Measurements from ENCODE around the gene EOLA2. TPM values are rescaled to one million over a fixed set of nuclear protein-coding genes. Genes with fewer than 3 reads are reported as not detected.

The EOLA2 gene
- polyA plus RNA-seq, 1 donor from 2014 or later, result 21.7 TPM

GRCh38 chrX:149984411-149984810 lies 46.1 kb upstream of the EOLA2 start:
- Histone ChIP-seq H2AFZ (ENCODE audit: low read depth, low read length) (no peak overlapping the region), H3K4me3 (ENCODE audit: low read length) (no peak overlapping the region), H3K9ac (ENCODE audit: low read length) (no peak overlapping the region), H3K36me3 (ENCODE audit: insufficient read depth, low read length) (no peaks in the 10 kb centered on the region), H3K4me2 (ENCODE audit: low read length) (no peak overlapping the region), H3K9me2 (ENCODE audit: insufficient read depth, low read length) (no peaks in the 10 kb centered on the region), H3F3A (ENCODE audit: insufficient read depth, low read length, poor library complexity, severe bottlenecking) (no peaks in the 10 kb centered on the region), H3K9me3 (ENCODE audit: low read length) (no peaks in the 10 kb centered on the region), H3K79me2 (replicated peaks; ENCODE audit: insufficient read depth, low read length) (no peaks in the 10 kb centered on the region), H3K27ac (ENCODE audit: low read length) (no peak overlapping the region), H4K20me1 (ENCODE audit: insufficient read depth) (no peaks in the 10 kb centered on the region), H3K27me3 (ENCODE audit: insufficient read depth, low read depth, low read length) (no peaks in the 10 kb centered on the region)
- TF ChIP-seq EZH2 (IDR thresholded peaks at IDR 0.05; ENCODE audit: borderline replicate concordance, insufficient read depth, low read length, poor library complexity, severe bottlenecking), result no peak
- no peak for TF ChIP-seq CTCF (IDR thresholded peaks at IDR 0.05; ENCODE audit: poor library complexity, severe bottlenecking)
- TF ChIP-seq RAD21 (conservative IDR thresholded peaks at IDR 0.05), result no peak
- TF ChIP-seq EP300 (conservative IDR thresholded peaks at IDR 0.05; ENCODE audit: poor library complexity, severe bottlenecking), result no peak
- no peak for TF ChIP-seq MXI1 (conservative IDR thresholded peaks at IDR 0.05; ENCODE audit: poor library complexity, severe bottlenecking)
- TF ChIP-seq POLR2AphosphoS5 (IDR thresholded peaks at IDR 0.05), result no peak
- no peak for TF ChIP-seq REST (IDR thresholded peaks at IDR 0.05; ENCODE audit: borderline replicate concordance)
- TF ChIP-seq SMC3 (conservative IDR thresholded peaks at IDR 0.05; ENCODE audit: poor library complexity), result no peak
- TF ChIP-seq TAF1 (IDR thresholded peaks at IDR 0.05; ENCODE audit: low read depth), result no peak

- no peaks in the 10 kb centered on the region for H3F3A ChIP-seq (ENCODE audit: insufficient read depth, low read length, poor library complexity, severe bottlenecking)
- no peak overlapping the region for H3K9ac ChIP-seq (ENCODE audit: low read length)
- no peaks in the 10 kb centered on the region for H4K20me1 ChIP-seq (ENCODE audit: insufficient read depth)
- no peak overlapping the region for H3K4me3 ChIP-seq (ENCODE audit: low read length)
- no peaks in the 10 kb centered on the region for H3K36me3 ChIP-seq (ENCODE audit: insufficient read depth, low read length)
- no peaks in the 10 kb centered on the region for H3K9me3 ChIP-seq (ENCODE audit: low read length)
- no peaks in the 10 kb centered on the region for H3K79me2 ChIP-seq (replicated peaks; ENCODE audit: insufficient read depth, low read length)
- no peaks in the 10 kb centered on the region for H3K9me2 ChIP-seq (ENCODE audit: insufficient read depth, low read length)
- TF ChIP-seq EP300 (conservative IDR thresholded peaks at IDR 0.05; ENCODE audit: poor library complexity, severe bottlenecking) (no peak), MXI1 (conservative IDR thresholded peaks at IDR 0.05; ENCODE audit: poor library complexity, severe bottlenecking) (no peak), EZH2 (IDR thresholded peaks at IDR 0.05; ENCODE audit: borderline replicate concordance, insufficient read depth, low read length, poor library complexity, severe bottlenecking) (no peak), REST (IDR thresholded peaks at IDR 0.05; ENCODE audit: borderline replicate concordance) (no peak), SMC3 (conservative IDR thresholded peaks at IDR 0.05; ENCODE audit: poor library complexity) (no peak), POLR2AphosphoS5 (IDR thresholded peaks at IDR 0.05) (no peak), CTCF (IDR thresholded peaks at IDR 0.05; ENCODE audit: poor library complexity, severe bottlenecking) (no peak), RAD21 (conservative IDR thresholded peaks at IDR 0.05) (no peak), TAF1 (IDR thresholded peaks at IDR 0.05; ENCODE audit: low read depth) (no peak)
- H3K27ac ChIP-seq (ENCODE audit: low read length), result no peak overlapping the region
- H3K27me3 ChIP-seq (ENCODE audit: insufficient read depth, low read depth, low read length), result no peaks in the 10 kb centered on the region
- no peak overlapping the region for H2AFZ ChIP-seq (ENCODE audit: low read depth, low read length)
- no peak overlapping the region for H3K4me2 ChIP-seq (ENCODE audit: low read length)
Measured at GRCh38 chrX:149982310-149982709, 44.0 kb upstream of the EOLA2 start.
